ENCODE data around the gene LYRM9.
"Not testable (repeated sequence)": the region's sequence is repeated elsewhere in the genome, so short reads cannot be mapped to it uniquely, and the experiment has no call there.

LYRM9 gene

DNA sequence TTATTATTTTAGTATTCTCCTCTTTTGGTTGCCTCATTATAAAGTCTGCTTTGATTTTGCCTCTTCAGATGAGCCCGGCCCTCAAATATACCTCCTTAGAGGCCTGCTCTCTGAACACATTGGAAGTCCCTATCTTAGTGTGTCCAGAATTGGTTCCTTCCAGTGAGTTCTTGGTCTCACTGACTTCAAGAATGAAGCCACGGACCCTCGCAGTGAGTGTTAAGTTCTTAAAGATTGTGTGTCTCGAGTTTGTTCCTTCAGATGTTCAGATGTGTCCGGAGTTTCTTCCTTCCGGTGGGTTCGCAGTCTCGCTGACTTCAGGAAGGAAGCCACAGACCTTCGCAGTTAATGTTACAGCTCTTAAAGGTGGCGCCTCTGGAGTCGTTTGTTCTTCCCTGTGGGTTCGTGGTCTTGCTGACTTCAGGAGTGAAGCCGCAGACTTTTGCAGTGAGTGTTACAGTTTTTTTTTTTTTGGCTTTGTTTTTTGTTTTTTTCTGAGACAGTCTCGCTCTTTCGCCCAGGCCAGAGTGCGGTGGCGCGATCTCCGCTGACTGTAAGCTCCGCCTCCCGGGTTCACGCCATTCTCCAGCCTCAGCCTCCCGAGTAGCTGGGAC is 47.0 kb downstream of the LYRM9 start:
- TF ChIP-seq FOXP2 (optimal IDR thresholded peaks at IDR 0.05; ENCODE audit: control extremely low read depth, extremely low read length, insufficient read depth) (no peak), POLR2AphosphoS5 (IDR thresholded peaks at IDR 0.05; ENCODE audit: borderline replicate concordance, low read depth, low read length) (no peak), EZH2 (IDR thresholded peaks at IDR 0.05) (no peak)
- DNase-seq (ENCODE audit: low read depth, low spot score): no peak
- Histone ChIP-seq H3K9ac (ENCODE audit: insufficient read length) (no peak overlapping the region), H3K36me3 (ENCODE audit: insufficient read depth, low read length) (no peaks in the 10 kb centered on the region), H3K27ac (no peak overlapping the region), H3K4me3 (no peak overlapping the region), H3K9me3 (ENCODE audit: low read depth, low read length) (no peaks in the 10 kb centered on the region)

DNA sequence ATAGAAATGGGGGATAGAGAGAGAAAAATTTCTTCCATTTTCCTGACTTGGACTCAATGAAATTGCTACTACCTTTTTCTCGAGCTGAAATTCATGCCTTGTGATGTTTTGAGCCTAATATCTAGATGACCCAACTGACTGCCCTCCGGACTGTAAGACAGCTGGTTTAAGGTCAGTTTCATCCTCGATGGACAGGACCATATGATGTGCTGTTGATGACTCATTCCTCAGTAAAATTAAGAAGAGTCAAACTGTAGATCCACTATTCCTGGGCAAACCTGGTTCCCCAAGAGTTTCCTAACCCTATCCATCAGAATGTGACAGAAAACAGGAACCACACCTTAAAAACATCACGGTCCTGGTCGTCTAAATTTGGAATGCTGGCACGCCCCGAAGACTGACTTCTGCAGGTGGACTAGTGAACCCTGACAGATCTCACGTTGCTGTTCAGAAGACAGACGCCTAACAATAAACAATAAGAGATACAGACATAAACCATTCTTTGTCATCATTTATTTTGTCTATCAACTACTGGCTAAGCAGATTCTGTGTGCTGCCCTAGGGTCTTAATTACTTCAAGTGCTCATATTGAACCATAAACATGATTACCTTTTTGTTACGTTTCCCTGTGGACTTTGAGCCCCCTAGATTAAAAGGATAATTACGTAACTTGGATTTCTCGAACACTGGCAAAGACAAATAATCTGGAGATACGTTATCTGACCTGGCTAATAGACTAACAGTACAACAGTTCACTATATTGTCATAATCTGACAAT is 47.7 kb downstream of the LYRM9 start:
- H3K27ac ChIP-seq: no peak overlapping the region
- TF ChIP-seq EZH2 (IDR thresholded peaks at IDR 0.05): no peak
- no peak for TF ChIP-seq POLR2AphosphoS5 (IDR thresholded peaks at IDR 0.05; ENCODE audit: borderline replicate concordance, low read depth, low read length)
- TF ChIP-seq FOXP2 (optimal IDR thresholded peaks at IDR 0.05; ENCODE audit: control extremely low read depth, extremely low read length, insufficient read depth): no peak
- H3K4me3 ChIP-seq: no peak overlapping the region
- H3K36me3 ChIP-seq (ENCODE audit: insufficient read depth, low read length): no peaks in the 10 kb centered on the region
- no peak overlapping the region for H3K9ac ChIP-seq (ENCODE audit: insufficient read length)
- no peak for DNase-seq (ENCODE audit: low read depth, low spot score)
- H3K9me3 ChIP-seq (ENCODE audit: low read depth, low read length): no peaks in the 10 kb centered on the region

- no peaks in the 10 kb centered on the region for H3K9me3 ChIP-seq (ENCODE audit: low read depth, low read length)
- no peak overlapping the region for H3K4me3 ChIP-seq
- H3K9ac ChIP-seq (ENCODE audit: insufficient read length): no peak overlapping the region
- no peak for DNase-seq (ENCODE audit: low read depth, low spot score)
- no peaks in the 10 kb centered on the region for H3K36me3 ChIP-seq (ENCODE audit: insufficient read depth, low read length)
- H3K27ac ChIP-seq: no peak overlapping the region
- TF ChIP-seq POLR2AphosphoS5 (IDR thresholded peaks at IDR 0.05; ENCODE audit: borderline replicate concordance, low read depth, low read length): no peak
- TF ChIP-seq FOXP2 (optimal IDR thresholded peaks at IDR 0.05; ENCODE audit: control extremely low read depth, extremely low read length, insufficient read depth): no peak
- no peak for TF ChIP-seq EZH2 (IDR thresholded peaks at IDR 0.05)
Observed at GRCh38 chr17:27840688-27841087, 52.5 kb downstream of the LYRM9 start.

- not testable (repeated sequence) for H3K36me3 ChIP-seq (ENCODE audit: insufficient read depth, low read length); H3K4me3 ChIP-seq
Observed at GRCh38 chr17:27840406-27840678, 52.8 kb downstream of the LYRM9 start.

GRCh38 chr17:27839571-27840405 is 53.4 kb downstream of the LYRM9 start:
- H3K36me3 ChIP-seq (ENCODE audit: insufficient read depth, low read length); H3K9me3 ChIP-seq (ENCODE audit: low read depth, low read length); DNase-seq (ENCODE audit: low read depth, low spot score); H3K4me3 ChIP-seq; H3K9ac ChIP-seq (ENCODE audit: insufficient read length); H3K27ac ChIP-seq: not testable (repeated sequence)

More at GRCh38 chr17:27840406-27840678, 52.8 kb downstream of the LYRM9 start:
- DNase-seq (ENCODE audit: low read depth, low spot score); H3K9me3 ChIP-seq (ENCODE audit: low read depth, low read length); H3K27ac ChIP-seq; H3K9ac ChIP-seq (ENCODE audit: insufficient read length): not testable (repeated sequence)

- H3K4me3 ChIP-seq; H3K9ac ChIP-seq (ENCODE audit: insufficient read length); H3K36me3 ChIP-seq (ENCODE audit: insufficient read depth, low read length); DNase-seq (ENCODE audit: low read depth, low spot score); H3K27ac ChIP-seq; H3K9me3 ChIP-seq (ENCODE audit: low read depth, low read length): not testable (repeated sequence)
Observed at GRCh38 chr17:27838607-27839006, 54.6 kb downstream of the LYRM9 start.

- H3K4me3 ChIP-seq; H3K9ac ChIP-seq (ENCODE audit: insufficient read length); H3K27ac ChIP-seq; H3K9me3 ChIP-seq (ENCODE audit: low read depth, low read length); DNase-seq (ENCODE audit: low read depth, low spot score); H3K36me3 ChIP-seq (ENCODE audit: insufficient read depth, low read length): not testable (repeated sequence)
Observed at GRCh38 chr17:27837769-27838168, 55.4 kb downstream of the LYRM9 start.

DNA sequence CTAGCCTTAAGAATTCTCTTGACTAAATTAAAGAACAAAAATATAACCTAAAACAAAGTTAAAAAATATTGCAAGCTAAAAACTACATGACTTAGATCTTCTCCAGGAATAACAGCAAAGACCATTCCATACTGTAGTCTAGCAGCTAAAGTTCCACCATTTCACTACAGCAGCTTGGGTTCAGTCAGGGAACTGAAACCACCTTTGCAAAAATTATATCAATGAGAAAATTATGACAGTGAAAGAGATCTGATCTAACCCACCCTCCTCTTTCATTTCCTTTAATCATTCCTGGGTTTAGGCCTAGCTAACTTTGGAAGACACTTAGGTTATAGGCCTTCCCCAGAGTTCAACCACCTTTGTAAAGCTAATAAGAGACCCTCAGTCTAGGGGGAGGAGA is 56.5 kb downstream of the LYRM9 start:
- Histone ChIP-seq H3K27ac (no peak overlapping the region), H3K9ac (ENCODE audit: insufficient read length) (no peak overlapping the region), H3K9me3 (ENCODE audit: low read depth, low read length) (no peaks in the 10 kb centered on the region), H3K4me3 (no peak overlapping the region), H3K36me3 (ENCODE audit: insufficient read depth, low read length) (no peaks in the 10 kb centered on the region)
- DNase-seq (ENCODE audit: low read depth, low spot score): no peak
- TF ChIP-seq EZH2 (IDR thresholded peaks at IDR 0.05): no peak
- no peak for TF ChIP-seq FOXP2 (optimal IDR thresholded peaks at IDR 0.05; ENCODE audit: control extremely low read depth, extremely low read length, insufficient read depth)
- no peak for TF ChIP-seq POLR2AphosphoS5 (IDR thresholded peaks at IDR 0.05; ENCODE audit: borderline replicate concordance, low read depth, low read length)

DNA sequence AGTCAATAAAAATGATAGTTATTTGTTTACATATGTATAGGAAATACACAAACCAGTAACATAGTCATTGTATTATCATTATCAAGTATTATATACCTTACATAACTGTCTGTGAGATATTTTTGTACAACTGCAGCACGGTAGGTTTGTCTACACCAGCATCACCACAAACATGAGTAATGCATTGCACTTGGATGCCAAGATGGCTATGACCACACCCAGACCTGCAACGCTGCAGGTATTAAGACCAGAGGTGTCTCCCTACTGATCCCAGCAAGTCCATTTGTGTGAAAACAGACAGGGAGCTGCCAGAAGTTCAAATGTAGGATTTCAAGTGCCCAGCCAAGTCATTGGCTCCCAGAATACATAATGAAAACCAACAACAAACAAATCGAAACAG is 58.6 kb downstream of the LYRM9 start:
- no peak for DNase-seq (ENCODE audit: low read depth, low spot score)
- Histone ChIP-seq H3K36me3 (ENCODE audit: insufficient read depth, low read length) (no peaks in the 10 kb centered on the region), H3K27ac (no peak overlapping the region), H3K4me3 (no peak overlapping the region), H3K9me3 (ENCODE audit: low read depth, low read length) (no peaks in the 10 kb centered on the region), H3K9ac (ENCODE audit: insufficient read length) (no peak overlapping the region)
- TF ChIP-seq FOXP2 (optimal IDR thresholded peaks at IDR 0.05; ENCODE audit: control extremely low read depth, extremely low read length, insufficient read depth): no peak
- no peak for TF ChIP-seq EZH2 (IDR thresholded peaks at IDR 0.05)
- TF ChIP-seq POLR2AphosphoS5 (IDR thresholded peaks at IDR 0.05; ENCODE audit: borderline replicate concordance, low read depth, low read length): no peak

Measured in SK-N-MC (cell line).